Nephron (organoid): ENCODE measurements around the gene FAM151A.

ENCODE experiments used
- H3K27ac Mint-ChIP-seq, 3 experiments: 2 replicates each; pipeline ENCODE4 v1.8.0; 2020; ENCODE audit warnings: mixed read lengths in 3 of 3, mild to moderate bottlenecking in 2 of 3, moderate library complexity in 1 of 3
- H3K27me3 Mint-ChIP-seq: 2 replicates; pipeline ENCODE4 v1.8.0; 2021; ENCODE audit warnings: low read depth, mild to moderate bottlenecking, moderate library complexity, mixed read lengths
- H3K36me3 Mint-ChIP-seq: 2 replicates; pipeline ENCODE4 v1.8.0; 2020; ENCODE audit warnings: low read depth, mixed read lengths
- H3K4me1 Mint-ChIP-seq: 2 replicates; pipeline ENCODE4 v1.8.0; 2020; ENCODE audit warnings: mixed read lengths
- H3K4me3 Mint-ChIP-seq, 3 experiments: 2 replicates each; pipeline ENCODE4 v1.8.0; 2020; ENCODE audit warnings: mild to moderate bottlenecking in 3 of 3, mixed read lengths in 3 of 3, moderate library complexity in 2 of 3
- H3K9me3 Mint-ChIP-seq: 2 replicates; pipeline ENCODE4 v1.8.0; 2020; ENCODE audit warnings: mixed read lengths
- TF ChIP-seq, protein P1 (sequence below), 3 experiments: fragments of 200-600 bp; sonication (generic); IDR thresholded peaks; one replicate each; pipeline ENCODE4 v1.5.0; 2021; ENCODE audit warnings: antibody characterized with exemption in 3 of 3; ENCODE audit not compliant: unreplicated experiment in 3 of 3

The FAM151A gene

DNA sequence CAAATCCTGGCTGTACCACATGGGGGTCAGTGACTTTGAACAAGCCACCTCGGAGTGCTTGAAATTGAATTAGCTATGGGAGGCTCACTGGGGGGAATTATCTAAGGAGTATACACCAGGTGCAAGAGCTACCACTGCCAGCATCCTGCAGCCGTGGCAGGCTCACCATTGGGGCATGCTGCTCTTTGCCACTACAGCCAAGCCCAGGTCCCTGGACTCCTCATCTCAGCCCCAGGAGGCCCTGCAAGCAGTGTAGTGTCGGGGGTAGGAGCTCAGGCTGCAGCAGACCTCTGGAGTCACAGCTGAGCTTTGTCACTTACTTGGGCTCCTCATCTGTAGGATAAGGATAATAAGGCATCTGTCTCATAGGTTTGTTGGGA, 40.0 kb downstream of the FAM151A start:
- Mint-ChIP-seq H3K36me3 (no peaks in the 10 kb centered on the region), H3K9me3 (no peaks in the 10 kb centered on the region), H3K27me3 (no peaks in the 10 kb centered on the region), H3K4me3 (no peak overlapping the region), H3K4me1 (peaks cover 65% of the 10 kb centered on the region), H3K27ac (peak overlapping the region; percentile 57 to 76 (median 74))
- TF ChIP-seq, protein P1, sequence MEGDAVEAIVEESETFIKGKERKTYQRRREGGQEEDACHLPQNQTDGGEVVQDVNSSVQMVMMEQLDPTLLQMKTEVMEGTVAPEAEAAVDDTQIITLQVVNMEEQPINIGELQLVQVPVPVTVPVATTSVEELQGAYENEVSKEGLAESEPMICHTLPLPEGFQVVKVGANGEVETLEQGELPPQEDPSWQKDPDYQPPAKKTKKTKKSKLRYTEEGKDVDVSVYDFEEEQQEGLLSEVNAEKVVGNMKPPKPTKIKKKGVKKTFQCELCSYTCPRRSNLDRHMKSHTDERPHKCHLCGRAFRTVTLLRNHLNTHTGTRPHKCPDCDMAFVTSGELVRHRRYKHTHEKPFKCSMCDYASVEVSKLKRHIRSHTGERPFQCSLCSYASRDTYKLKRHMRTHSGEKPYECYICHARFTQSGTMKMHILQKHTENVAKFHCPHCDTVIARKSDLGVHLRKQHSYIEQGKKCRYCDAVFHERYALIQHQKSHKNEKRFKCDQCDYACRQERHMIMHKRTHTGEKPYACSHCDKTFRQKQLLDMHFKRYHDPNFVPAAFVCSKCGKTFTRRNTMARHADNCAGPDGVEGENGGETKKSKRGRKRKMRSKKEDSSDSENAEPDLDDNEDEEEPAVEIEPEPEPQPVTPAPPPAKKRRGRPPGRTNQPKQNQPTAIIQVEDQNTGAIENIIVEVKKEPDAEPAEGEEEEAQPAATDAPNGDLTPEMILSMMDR (IDR thresholded peaks at IDR 0.05; ENCODE audit: unreplicated experiment in 3 of 3): no peak

DNA sequence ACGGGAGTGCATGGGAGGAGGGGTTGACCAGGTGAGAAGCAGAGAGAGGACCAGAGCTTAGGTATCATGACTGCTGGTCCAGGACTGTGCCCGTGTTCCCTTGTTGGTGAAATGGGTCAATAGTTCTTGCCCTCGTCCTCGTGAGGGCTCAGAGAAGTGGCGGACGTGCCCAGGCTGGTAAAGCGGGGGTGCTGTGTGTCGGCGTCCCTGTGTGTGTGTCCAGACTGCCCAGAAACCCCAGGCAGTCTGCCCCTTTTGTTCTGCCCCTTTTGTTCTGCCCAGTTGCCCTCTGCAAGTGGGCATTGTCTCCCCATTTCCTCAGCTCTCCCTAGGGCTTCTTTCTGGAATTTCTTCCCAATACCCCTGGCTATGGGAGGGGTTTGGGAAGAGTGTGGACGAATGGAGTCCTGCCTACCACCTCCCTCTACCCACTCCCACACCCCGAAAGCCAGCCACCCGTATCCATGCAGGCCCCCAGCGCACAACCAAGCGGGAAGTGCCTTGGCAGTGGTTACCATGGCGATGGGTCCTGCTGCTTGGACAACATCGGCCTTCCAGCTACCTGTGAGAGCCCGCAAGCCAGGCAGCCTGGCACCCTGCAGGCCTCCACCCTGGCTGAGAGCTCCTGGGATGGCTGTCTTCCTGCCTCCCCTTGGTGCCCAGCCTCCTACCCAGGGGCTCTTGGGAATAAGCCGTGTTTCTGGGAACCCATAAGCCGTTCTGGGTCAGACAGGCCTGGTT, 40.6 kb downstream of the FAM151A start:
- Mint-ChIP-seq H3K4me3 (no peak overlapping the region), H3K4me1 (peaks cover 69% of the 10 kb centered on the region), H3K9me3 (no peaks in the 10 kb centered on the region), H3K27me3 (no peaks in the 10 kb centered on the region), H3K36me3 (no peaks in the 10 kb centered on the region), H3K27ac (peak overlapping the region in 2 of 3 experiments; percentile 74 to 76)
- TF ChIP-seq, protein P1 (IDR thresholded peaks at IDR 0.05; ENCODE audit: unreplicated experiment in 3 of 3): no peak

DNA sequence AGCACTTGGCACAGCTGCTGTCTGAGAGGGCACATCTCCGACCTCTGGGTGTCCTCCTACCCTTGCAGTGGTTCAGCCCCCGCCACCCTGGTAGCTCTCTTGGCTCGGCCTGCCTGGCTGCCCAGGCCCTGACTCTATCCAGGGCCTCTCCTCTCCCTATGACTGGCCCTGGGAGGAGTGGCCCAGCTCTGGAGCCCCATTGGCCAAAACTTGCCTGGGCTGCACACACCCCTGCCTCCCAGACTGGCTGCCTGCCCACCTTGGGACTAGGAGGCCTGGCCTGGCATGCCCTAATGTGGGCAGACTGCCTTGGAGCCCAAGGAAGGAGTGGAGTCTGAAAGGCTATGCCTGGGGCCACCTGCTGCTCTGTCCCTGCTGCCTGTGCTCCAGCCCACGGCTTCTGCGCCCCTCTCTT, 41.7 kb downstream of the FAM151A start:
- Mint-ChIP-seq H3K36me3 (no peaks in the 10 kb centered on the region), H3K4me1 (peaks cover 76% of the 10 kb centered on the region), H3K27ac (peak overlapping the region in 2 of 3 experiments; percentile 62 to 74), H3K9me3 (no peaks in the 10 kb centered on the region), H3K27me3 (no peaks in the 10 kb centered on the region), H3K4me3 (no peak overlapping the region)
- TF ChIP-seq, protein P1 (IDR thresholded peaks at IDR 0.05; ENCODE audit: unreplicated experiment in 3 of 3): no peak

- TF ChIP-seq, protein P1 (IDR thresholded peaks at IDR 0.05; ENCODE audit: unreplicated experiment in 3 of 3): no peak
- H3K36me3 Mint-ChIP-seq: no peaks in the 10 kb centered on the region
- H3K4me3 Mint-ChIP-seq: no peak overlapping the region
- H3K27ac Mint-ChIP-seq: peak overlapping the region; percentile 9 to 74 (median 71)
- H3K9me3 Mint-ChIP-seq: no peaks in the 10 kb centered on the region
- no peaks in the 10 kb centered on the region for H3K27me3 Mint-ChIP-seq
- peaks cover 77% of the 10 kb centered on the region for H3K4me1 Mint-ChIP-seq
These were observed 42.3 kb downstream of the FAM151A start for GRCh38 chr1:54580856-54581550.

DNA sequence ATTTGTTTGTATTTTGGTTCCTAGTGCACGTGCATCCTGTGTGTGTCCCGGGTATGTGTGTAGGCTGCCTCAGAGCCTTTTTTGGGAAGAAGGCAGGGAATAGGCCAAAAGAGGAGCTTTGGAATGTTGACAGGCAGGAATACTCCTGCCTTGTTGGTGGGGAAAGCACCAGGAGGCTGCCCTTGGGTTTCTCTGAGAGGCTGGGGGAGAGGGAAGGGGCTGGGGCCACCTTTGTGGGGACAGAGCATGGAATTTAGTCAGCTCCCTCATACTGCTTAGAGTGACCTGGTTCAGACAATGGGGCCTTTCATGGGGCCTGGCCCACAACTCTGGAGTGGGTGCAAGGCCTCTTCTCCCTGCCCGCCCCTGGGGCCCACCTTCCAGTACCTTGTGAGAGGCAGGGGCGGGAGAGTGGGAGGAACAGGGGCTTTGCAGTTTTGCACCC, 44.0 kb downstream of the FAM151A start:
- H3K27ac Mint-ChIP-seq: peak overlapping the region; percentile 52 to 88 (median 74)
- H3K27me3 Mint-ChIP-seq: peaks cover 6% of the 10 kb centered on the region
- no peaks in the 10 kb centered on the region for H3K36me3 Mint-ChIP-seq
- H3K9me3 Mint-ChIP-seq: no peaks in the 10 kb centered on the region
- peaks cover 83% of the 10 kb centered on the region for H3K4me1 Mint-ChIP-seq
- TF ChIP-seq, protein P1 (IDR thresholded peaks at IDR 0.05; ENCODE audit: unreplicated experiment in 3 of 3): no peak
- H3K4me3 Mint-ChIP-seq: no peak overlapping the region
